OCI-LY3 (cell line): ENCODE measurements around the gene ZDHHC19.
A peak's percentile ranks its signal among the peaks of the same experiment; 100 is the strongest.

ENCODE experiments used
- H2AFZ ChIP-seq: fragments of 200-600, 300-600 bp; shearing (Covaris generic); 2 replicates; pipeline ENCODE4 v1.6.0; 2014; ENCODE audit warnings: antibody characterized with exemption, low read depth, low read length
- H3K27ac ChIP-seq: fragments of 200-600, 300-600 bp; sonication (generic); 2 replicates; pipeline ENCODE4 v1.5.1; 2014; ENCODE audit warnings: mild to moderate bottlenecking, low read length, moderate library complexity, mixed read lengths
- H3K27me3 ChIP-seq: fragments of 200-600, 300-600 bp; sonication (generic); 2 replicates; pipeline ENCODE4 v1.6.1; 2014; ENCODE audit warnings: low read depth, low read length, mixed read lengths
- H3K36me3 ChIP-seq: fragments of 200-600, 300-600 bp; sonication (generic); replicated peaks from 2 replicates; pipeline ENCODE3; 2014; ENCODE audit warnings: low read depth, low read length, mixed read lengths
- H3K4me1 ChIP-seq: fragments of 300-600, 200-600 bp; sonication (generic); 2 replicates; pipeline ENCODE4 v1.6.1; 2014; ENCODE audit warnings: low read length, mixed read lengths
- H3K4me2 ChIP-seq: fragments of 200-600, 300-600 bp; sonication (generic); 2 replicates; pipeline ENCODE4 v1.6.1; 2014; ENCODE audit warnings: low read length, mixed read lengths
- H3K4me3 ChIP-seq: fragments of 300-600, 200-600 bp; sonication (generic); 2 replicates; pipeline ENCODE4 v1.5.1; 2014; ENCODE audit warnings: antibody characterized with exemption, mild to moderate bottlenecking, low read length, moderate library complexity
- H3K79me2 ChIP-seq: fragments of 300-600, 200-600 bp; shearing (Covaris generic); 2 replicates; pipeline ENCODE4 v1.6.1; 2014; ENCODE audit warnings: mild to moderate bottlenecking, low read length, mixed read lengths
- H3K9ac ChIP-seq: fragments of 300-600, 200-600 bp; shearing (Covaris generic); 2 replicates; pipeline ENCODE4 v1.6.0; 2014; ENCODE audit warnings: mild to moderate bottlenecking, low read length, moderate library complexity
- H3K9me3 ChIP-seq: fragments of 200-600, 300-600 bp; shearing (Covaris generic); 2 replicates; pipeline ENCODE4 v1.6.1; 2014; ENCODE audit warnings: low read length, mixed read lengths; ENCODE audit not compliant: insufficient read depth
- H4K20me1 ChIP-seq: fragments of 200-600, 300-600 bp; sonication (generic); 2 replicates; pipeline ENCODE4 v1.6.1; 2016; ENCODE audit warnings: low read length, mixed read lengths; ENCODE audit not compliant: insufficient read depth
- CTCF ChIP-seq: fragments of 200-600, 300-600 bp; sonication (generic); IDR thresholded peaks from 2 replicates; pipeline ENCODE4 v1.5.1; 2014; ENCODE audit warnings: antibody characterized with exemption, low read length, low read depth
- EZH2phosphoT487 ChIP-seq: fragments of 200-600 bp; shearing (Covaris generic); IDR thresholded peaks from 2 replicates; pipeline ENCODE4 v1.6.1; 2018; ENCODE audit warnings: antibody characterized with exemption, mixed run types, low read depth

Gene ZDHHC19

GRCh38 chr3:196179380-196180308 lies 31.6 kb downstream of the ZDHHC19 start:
- Histone ChIP-seq H3K4me3 (peak overlapping the region; percentile 71), H4K20me1 (no peaks in the 10 kb centered on the region), H3K4me1 (peaks cover 65% of the 10 kb centered on the region), H3K9me3 (no peaks in the 10 kb centered on the region), H3K9ac (peak overlapping the region; percentile 95), H3K4me2 (peak overlapping the region; percentile 93), H3K36me3 (no peaks in the 10 kb centered on the region), H3K27me3 (no peaks in the 10 kb centered on the region), H3K27ac (peak overlapping the region; percentile 99), H2AFZ (0 out of 2 replicates have a peak overlapping the region, but pooled peaks have one; percentile 10), H3K79me2 (no peaks in the 10 kb centered on the region)
- TF ChIP-seq EZH2phosphoT487, result no peak
- peak; percentile 67 for TF ChIP-seq CTCF

- Histone ChIP-seq H3K4me3 (peak overlapping the region; percentile 71), H3K9me3 (no peaks in the 10 kb centered on the region), H3K9ac (peak overlapping the region; percentile 87), H3K4me2 (peak overlapping the region; percentile 93), H3K79me2 (no peaks in the 10 kb centered on the region), H3K4me1 (peaks cover 61% of the 10 kb centered on the region), H3K27ac (peak overlapping the region; percentile 99), H3K36me3 (no peaks in the 10 kb centered on the region), H4K20me1 (no peaks in the 10 kb centered on the region), H2AFZ (no peak overlapping the region), H3K27me3 (no peaks in the 10 kb centered on the region)
- TF ChIP-seq CTCF, result no peak
- no peak for TF ChIP-seq EZH2phosphoT487
These were observed 32.2 kb downstream of the ZDHHC19 start for GRCh38 chr3:196178993-196179379.

DNA sequence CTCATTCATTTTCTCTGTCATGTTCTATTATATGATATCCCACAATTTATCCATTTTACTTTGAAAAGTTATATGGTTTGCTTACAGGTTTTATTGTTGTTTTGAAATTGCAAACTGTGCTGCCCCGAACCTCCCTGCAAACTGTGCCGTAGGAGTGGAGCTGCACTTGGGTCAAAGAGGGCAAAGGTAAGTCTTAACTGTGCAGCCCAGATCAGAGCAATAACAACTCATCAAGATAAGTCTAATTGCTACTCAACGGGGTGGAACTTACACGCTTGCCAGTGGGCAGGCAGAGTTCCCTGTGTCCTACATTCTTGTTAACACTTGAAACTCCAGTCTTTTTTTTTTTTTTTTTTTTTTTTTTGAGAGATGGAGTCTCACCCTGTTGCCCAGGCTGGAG lies 33.2 kb downstream of the ZDHHC19 start:
- H3K9me3 ChIP-seq, result no peaks in the 10 kb centered on the region

More for the DNA sequence above, 33.2 kb downstream of the ZDHHC19 start:
- Histone ChIP-seq H3K9ac (no peak overlapping the region), H3K4me1 (peaks cover 51% of the 10 kb centered on the region), H4K20me1 (no peaks in the 10 kb centered on the region), H3K79me2 (no peaks in the 10 kb centered on the region), H3K27ac (no peak overlapping the region), H3K27me3 (no peaks in the 10 kb centered on the region), H3K4me2 (no peak overlapping the region), H2AFZ (no peak overlapping the region), H3K36me3 (no peaks in the 10 kb centered on the region), H3K4me3 (no peak overlapping the region)
- TF ChIP-seq EZH2phosphoT487 (no peak), CTCF (no peak)
